ENCODE data around the gene PEF1.

GRCh38 chr1:31587720-31588423 is 56.8 kb downstream of the PEF1 start:
- no peak for TF ChIP-seq CREB5 (CRISPR knock-in tag; IDR thresholded peaks at IDR 0.05; ENCODE audit: low read depth)
- no peak for TF ChIP-seq ZFP30 (CRISPR knock-in tag; IDR thresholded peaks at IDR 0.05)
- TF ChIP-seq ZFP3 (CRISPR knock-in tag; IDR thresholded peaks at IDR 0.05) = peak; percentile 80
- TF ChIP-seq, protein P1, sequence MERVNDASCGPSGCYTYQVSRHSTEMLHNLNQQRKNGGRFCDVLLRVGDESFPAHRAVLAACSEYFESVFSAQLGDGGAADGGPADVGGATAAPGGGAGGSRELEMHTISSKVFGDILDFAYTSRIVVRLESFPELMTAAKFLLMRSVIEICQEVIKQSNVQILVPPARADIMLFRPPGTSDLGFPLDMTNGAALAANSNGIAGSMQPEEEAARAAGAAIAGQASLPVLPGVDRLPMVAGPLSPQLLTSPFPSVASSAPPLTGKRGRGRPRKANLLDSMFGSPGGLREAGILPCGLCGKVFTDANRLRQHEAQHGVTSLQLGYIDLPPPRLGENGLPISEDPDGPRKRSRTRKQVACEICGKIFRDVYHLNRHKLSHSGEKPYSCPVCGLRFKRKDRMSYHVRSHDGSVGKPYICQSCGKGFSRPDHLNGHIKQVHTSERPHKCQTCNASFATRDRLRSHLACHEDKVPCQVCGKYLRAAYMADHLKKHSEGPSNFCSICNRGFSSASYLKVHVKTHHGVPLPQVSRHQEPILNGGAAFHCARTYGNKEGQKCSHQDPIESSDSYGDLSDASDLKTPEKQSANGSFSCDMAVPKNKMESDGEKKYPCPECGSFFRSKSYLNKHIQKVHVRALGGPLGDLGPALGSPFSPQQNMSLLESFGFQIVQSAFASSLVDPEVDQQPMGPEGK (CRISPR knock-in tag; IDR thresholded peaks at IDR 0.05; ENCODE audit: borderline replicate concordance) = no peak
- no peak for TF ChIP-seq ZNF8 (CRISPR knock-in tag; IDR thresholded peaks at IDR 0.05)
- TF ChIP-seq TCF4 (CRISPR knock-in tag; IDR thresholded peaks at IDR 0.05; ENCODE audit: borderline replicate concordance) = no peak
- no peak for TF ChIP-seq ESRRG (CRISPR knock-in tag; IDR thresholded peaks at IDR 0.05)
- no peak for TF ChIP-seq RARB (CRISPR knock-in tag; IDR thresholded peaks at IDR 0.05)
- no peak for TF ChIP-seq GLIS3 (CRISPR knock-in tag; IDR thresholded peaks at IDR 0.05)
- TF ChIP-seq ZNF70 (CRISPR knock-in tag; IDR thresholded peaks at IDR 0.05) = no peak

Measured in SK-N-SH treated with all-trans-retinoic acid at 6 μM for 48 hours (cell line).